A172 (cell line): ENCODE data around the gene DGAT2L6. TPM values are rescaled to one million over a fixed set of nuclear protein-coding genes. Genes with fewer than 3 reads are reported as not detected.

Experiments used
- DNase-seq: peaks from one replicate; pipeline ENCODE4 v3.0.0-alpha.2; 2015; ENCODE audit warnings: low spot score
- total RNA-seq: library from RNA; depleted of rRNA; stranded (reverse); fragments of >200 nt; shearing (Covaris generic); gene quantifications from 2 replicates; pipeline ENCODE4 v1.2.3, GENCODE V29; 2014; rRNA removed

DGAT2L6 gene, protein sequence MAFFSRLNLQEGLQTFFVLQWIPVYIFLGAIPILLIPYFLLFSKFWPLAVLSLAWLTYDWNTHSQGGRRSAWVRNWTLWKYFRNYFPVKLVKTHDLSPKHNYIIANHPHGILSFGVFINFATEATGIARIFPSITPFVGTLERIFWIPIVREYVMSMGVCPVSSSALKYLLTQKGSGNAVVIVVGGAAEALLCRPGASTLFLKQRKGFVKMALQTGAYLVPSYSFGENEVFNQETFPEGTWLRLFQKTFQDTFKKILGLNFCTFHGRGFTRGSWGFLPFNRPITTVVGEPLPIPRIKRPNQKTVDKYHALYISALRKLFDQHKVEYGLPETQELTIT
- total RNA-seq: not detected in 2 replicates

DNA sequence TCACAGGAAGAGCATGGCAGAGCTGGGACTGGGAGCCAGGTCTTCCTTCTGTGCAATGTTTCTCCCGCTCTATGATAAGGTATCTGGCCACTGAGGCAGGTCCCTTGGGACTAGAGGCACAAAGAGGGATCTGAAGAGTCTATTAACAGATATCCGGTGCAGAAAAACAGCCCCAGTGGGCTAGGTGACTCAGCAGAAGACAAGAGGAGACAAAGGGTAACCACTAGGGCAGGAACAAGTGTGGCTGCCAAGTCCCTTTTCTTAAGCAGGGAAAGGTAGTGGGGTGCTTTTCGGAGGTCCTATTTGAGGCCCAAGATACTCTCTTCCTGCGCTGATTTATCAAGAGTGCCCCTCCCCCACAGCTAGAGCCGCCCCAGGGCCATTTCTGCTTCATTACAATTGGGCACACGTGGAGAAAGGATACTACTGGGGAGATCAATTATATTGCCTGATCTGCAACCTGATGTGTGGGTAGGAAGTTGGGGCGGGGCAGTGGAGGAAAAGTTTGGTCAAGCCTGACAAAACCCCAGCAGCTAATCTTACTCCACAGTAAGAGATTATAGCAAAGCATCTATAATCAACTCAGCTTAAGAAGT lies at the start of gene DGAT2L6:
Gene DGAT2L6 (plus strand): TSS at position 546 of the 596 bp plus-strand sequence. CDS start 100 bp downstream, outside the sequence.
- DNase-seq: no peak

- DNase-seq: no peak
Observed at GRCh38 chrX:70128071-70128470, 49.2 kb upstream of the DGAT2L6 start.

- no peak for DNase-seq
Observed at GRCh38 chrX:70129816-70130215, 47.5 kb upstream of the DGAT2L6 start.

GRCh38 chrX:70132224-70132623 lies 45.1 kb upstream of the DGAT2L6 start:
- DNase-seq: no peak

DNA sequence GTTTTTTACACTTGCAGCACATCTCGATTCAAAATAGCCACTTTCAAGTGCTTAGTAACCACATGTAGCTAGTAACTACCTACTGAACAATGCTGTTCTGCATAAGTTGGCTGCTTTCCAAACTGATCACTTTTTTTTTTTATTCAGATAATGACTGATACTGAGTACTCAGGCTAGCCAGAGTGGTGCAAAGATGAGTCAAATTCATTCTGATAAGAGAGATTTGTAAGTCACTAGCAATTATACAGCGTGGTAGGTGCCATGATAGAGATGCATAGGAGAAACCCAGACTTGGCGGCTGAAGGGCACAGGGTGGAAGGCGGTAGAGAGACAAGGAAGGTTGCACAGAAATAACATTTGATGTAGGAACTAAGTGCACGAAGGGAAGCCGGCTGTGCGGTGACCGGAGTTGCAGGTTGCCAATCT lies 44.4 kb upstream of the DGAT2L6 start:
- no peak for DNase-seq

- DNase-seq: peak; percentile 87
Observed at GRCh38 chrX:70133303-70134115, 43.8 kb upstream of the DGAT2L6 start, which contains the start of gene IGBP1. IGBP1 (plus strand) TSS chrX:70133447; CDS start chrX:70133948, 501 bp downstream.

DNA sequence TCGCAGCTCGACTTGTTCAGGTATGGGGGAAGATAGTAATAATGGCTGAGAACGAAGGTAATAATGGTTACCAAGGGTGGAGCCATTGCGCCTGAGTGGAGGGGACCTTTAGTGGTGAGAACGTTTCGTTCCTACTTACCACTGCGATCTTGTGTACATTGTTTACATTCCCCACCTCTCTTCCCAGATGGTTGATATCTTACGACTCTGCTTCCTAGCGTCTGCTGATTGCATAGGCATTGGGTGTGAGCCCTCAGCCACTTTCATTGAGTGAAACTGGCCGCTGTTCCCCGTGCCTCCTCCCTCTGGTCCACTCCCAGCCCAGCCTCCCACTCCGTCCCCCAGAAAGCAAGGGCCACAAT lies 43.2 kb upstream of the DGAT2L6 start:
- DNase-seq: no peak

- DNase-seq: no peak
Observed at GRCh38 chrX:70138622-70139021, 38.7 kb upstream of the DGAT2L6 start.

GRCh38 chrX:70139736-70140135 lies 37.5 kb upstream of the DGAT2L6 start:
- no peak for DNase-seq

- DNase-seq: no peak
Observed at GRCh38 chrX:70141373-70141772, 35.9 kb upstream of the DGAT2L6 start.

GRCh38 chrX:70166601-70167590 lies 10.4 kb upstream of the DGAT2L6 start:
- peak; percentile 56 for DNase-seq

- peak; percentile 62 for DNase-seq
Observed at GRCh38 chrX:70168238-70169188, 8.8 kb upstream of the DGAT2L6 start.

GRCh38 chrX:70169281-70169680 lies 8.0 kb upstream of the DGAT2L6 start:
- no peak for DNase-seq

DNA sequence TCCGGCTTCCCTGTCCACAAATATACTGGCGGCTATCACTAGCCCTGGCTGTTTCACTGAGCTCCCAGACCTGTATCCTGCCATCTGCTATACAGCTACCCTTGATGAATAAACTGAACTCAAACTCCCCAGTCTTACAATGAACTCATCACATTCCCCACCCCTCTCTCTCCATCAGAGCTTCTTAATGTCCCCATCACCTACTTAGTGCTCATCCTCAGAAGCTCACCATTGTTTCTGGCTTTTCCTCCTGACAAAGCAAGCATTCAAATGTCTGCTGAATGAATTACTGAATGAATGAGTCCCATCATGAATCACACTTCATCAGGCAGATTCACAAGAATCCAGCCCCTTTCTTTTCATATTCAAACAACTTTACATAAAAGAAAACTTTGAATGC lies 5.7 kb upstream of the DGAT2L6 start:
- DNase-seq: no peak

- no peak for DNase-seq
Observed at GRCh38 chrX:70172221-70172620, 5.1 kb upstream of the DGAT2L6 start.

DNA sequence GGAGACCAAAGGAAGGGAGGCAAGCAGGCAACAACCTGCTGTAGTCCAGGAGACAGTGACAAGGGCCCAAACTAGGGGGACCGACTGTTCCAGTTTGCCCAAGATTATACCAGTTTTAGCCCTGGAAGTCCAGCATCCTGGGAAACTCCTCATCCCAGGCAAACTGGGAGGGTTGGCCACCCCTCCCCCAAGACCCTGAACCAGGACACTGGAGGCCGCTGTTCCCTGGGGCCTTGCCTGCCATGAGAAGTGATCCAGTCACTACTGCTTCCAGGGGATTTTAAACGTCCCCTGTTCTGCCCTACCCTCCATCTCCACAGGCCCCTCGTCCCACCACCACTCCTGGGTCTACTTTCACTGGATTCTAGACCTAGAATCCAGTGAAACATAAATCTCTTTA lies 4.3 kb upstream of the DGAT2L6 start:
- no peak for DNase-seq

DNA sequence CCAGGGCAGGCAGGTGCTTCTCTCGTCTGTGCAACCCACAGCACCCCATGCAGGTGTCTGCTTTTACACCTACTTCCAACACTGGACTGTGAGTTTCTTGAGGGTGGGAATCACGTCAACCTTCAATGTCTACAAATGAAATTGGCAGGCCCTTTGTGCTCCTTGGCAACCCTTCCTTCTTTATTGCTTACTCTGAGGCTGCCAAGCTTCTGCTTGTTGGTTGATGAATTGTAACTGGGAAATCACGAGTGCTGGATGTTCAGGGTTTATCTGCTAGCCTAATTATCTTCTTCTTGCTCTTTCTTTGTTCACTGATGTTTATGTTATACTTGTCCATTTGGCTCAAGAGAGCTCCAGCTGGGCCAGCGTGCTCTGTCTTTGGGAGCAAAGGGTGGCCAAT lies 2.5 kb upstream of the DGAT2L6 start:
- DNase-seq: peak; percentile 13

GRCh38 chrX:70175338-70175737 lies 1.9 kb upstream of the DGAT2L6 start:
- DNase-seq: no peak

DNA sequence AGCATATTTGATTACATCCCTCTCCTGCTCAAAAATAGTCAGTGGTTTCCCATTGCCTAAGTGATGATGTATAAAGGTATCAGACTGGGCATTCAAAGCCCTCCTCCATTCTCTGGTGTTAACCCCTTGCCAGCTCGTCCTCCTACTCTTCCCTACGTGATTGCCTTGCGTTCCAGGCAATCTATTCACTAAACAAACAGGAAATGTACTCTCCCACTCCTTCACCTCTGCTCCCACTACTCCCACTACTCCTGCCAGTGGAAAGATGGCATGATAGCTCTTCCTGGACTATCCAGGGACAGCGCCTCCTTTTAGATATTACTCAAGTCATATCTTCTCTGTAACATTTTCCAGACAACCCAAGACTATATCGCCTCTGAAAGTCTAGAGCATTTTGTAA lies 5.8 kb downstream of the DGAT2L6 start:
- no peak for DNase-seq

- DNase-seq: no peak
Observed at GRCh38 chrX:70190225-70190624, 12.9 kb downstream of the DGAT2L6 start.
